T-helper 17 cell (primary cell): ENCODE measurements around the gene ZNF230. TPM values are rescaled to one million over a fixed set of nuclear protein-coding genes. Genes with fewer than 3 reads are reported as not detected.

ENCODE experiments used
- ATAC-seq: fragments of 150-1000 bp; cut with Tn5 transposase; 2 replicates; pipeline ENCODE4 v1.10.0; 2021; ENCODE audit warnings: mild to moderate bottlenecking, moderate library complexity
- DNase-seq, 3 donors: peaks; one replicate each; pipeline versions ENCODE4 v3.0.0 to v3.0.0-alpha.2; 2020 to 2021
- H3K9me3 ChIP-seq: one replicate; pipeline ENCODE4 v1.7.0; 2013; ENCODE audit warnings: low read length, mild to moderate bottlenecking; ENCODE audit not compliant: control insufficient read depth, poor library complexity, severe bottlenecking
- H3K27ac Mint-ChIP-seq: one replicate; pipeline ENCODE4 v1.8.0; 2022; ENCODE audit warnings: mild to moderate bottlenecking, moderate library complexity, mixed read lengths
- H3K27me3 Mint-ChIP-seq: one replicate; pipeline ENCODE4 v1.8.0; 2022; ENCODE audit warnings: mixed read lengths
- H3K36me3 Mint-ChIP-seq: one replicate; pipeline ENCODE4 v1.8.0; 2022; ENCODE audit warnings: low read depth, mixed read lengths
- H3K4me1 Mint-ChIP-seq: one replicate; pipeline ENCODE4 v1.8.0; 2022; ENCODE audit warnings: mild to moderate bottlenecking, mixed read lengths
- H3K4me3 Mint-ChIP-seq: one replicate; pipeline ENCODE4 v1.8.0; 2022; ENCODE audit warnings: mild to moderate bottlenecking, moderate library complexity, mixed read lengths
- total RNA-seq, 4 donors: library from RNA in 2 of 4; stranded (reverse) in 2 of 4; gene quantifications; one replicate each; pipeline ENCODE4 v1.2.3 and lab custom pipeline; 2022 to 2026

ZNF230 gene
- total RNA-seq, 2 donors from 2014 or later = 2.0 to 2.6 TPM

GRCh38 chr19:44005973-44006372 lies 3.2 kb downstream of the ZNF230 start:
- Mint-ChIP-seq H3K27ac (no peak overlapping the region), H3K4me1 (peaks cover 10% of the 10 kb centered on the region), H3K36me3 (peaks cover 18% of the 10 kb centered on the region), H3K4me3 (no peak overlapping the region), H3K27me3 (no peaks in the 10 kb centered on the region)
- ATAC-seq (no peak), DNase-seq (no peak)
- peaks cover 14% of the 10 kb centered on the region for H3K9me3 ChIP-seq

GRCh38 chr19:44007473-44007872 lies 4.7 kb downstream of the ZNF230 start:
- H3K4me1 Mint-ChIP-seq = peaks cover 5% of the 10 kb centered on the region
- peaks cover 16% of the 10 kb centered on the region for H3K9me3 ChIP-seq
- H3K27ac Mint-ChIP-seq = no peak overlapping the region
- peaks cover 18% of the 10 kb centered on the region for H3K36me3 Mint-ChIP-seq
- no peaks in the 10 kb centered on the region for H3K27me3 Mint-ChIP-seq
- no peak overlapping the region for H3K4me3 Mint-ChIP-seq
- DNase-seq (no peak), ATAC-seq (no peak)

DNA sequence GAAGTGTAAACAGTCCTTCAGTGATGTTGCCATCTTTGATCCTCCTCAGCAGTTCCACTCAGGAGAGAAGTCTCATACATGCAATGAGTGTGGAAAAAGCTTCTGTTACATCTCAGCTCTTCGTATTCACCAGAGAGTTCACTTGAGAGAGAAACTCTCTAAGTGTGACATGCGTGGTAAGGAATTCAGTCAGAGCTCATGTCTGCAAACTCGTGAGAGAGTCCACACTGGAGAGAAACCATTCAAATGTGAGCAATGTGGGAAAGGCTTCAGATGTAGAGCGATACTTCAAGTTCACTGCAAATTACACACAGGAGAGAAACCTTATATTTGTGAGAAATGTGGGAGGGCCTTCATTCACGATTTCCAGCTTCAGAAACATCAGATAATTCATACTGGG lies 7.7 kb downstream of the ZNF230 start:
- Mint-ChIP-seq H3K27ac (no peak overlapping the region), H3K4me3 (no peak overlapping the region), H3K36me3 (peaks cover 18% of the 10 kb centered on the region), H3K4me1 (no peaks in the 10 kb centered on the region), H3K27me3 (no peaks in the 10 kb centered on the region)
- H3K9me3 ChIP-seq = peaks cover 16% of the 10 kb centered on the region
- no peak for DNase-seq
- ATAC-seq = no peak

- Mint-ChIP-seq H3K27me3 (no peaks in the 10 kb centered on the region), H3K27ac (no peak overlapping the region), H3K4me3 (no peak overlapping the region), H3K4me1 (no peaks in the 10 kb centered on the region), H3K36me3 (no peaks in the 10 kb centered on the region)
- DNase-seq = no peak
- no peaks in the 10 kb centered on the region for H3K9me3 ChIP-seq
- no peak for ATAC-seq
These were observed 16.7 kb downstream of the ZNF230 start for GRCh38 chr19:44019498-44019897.

DNA sequence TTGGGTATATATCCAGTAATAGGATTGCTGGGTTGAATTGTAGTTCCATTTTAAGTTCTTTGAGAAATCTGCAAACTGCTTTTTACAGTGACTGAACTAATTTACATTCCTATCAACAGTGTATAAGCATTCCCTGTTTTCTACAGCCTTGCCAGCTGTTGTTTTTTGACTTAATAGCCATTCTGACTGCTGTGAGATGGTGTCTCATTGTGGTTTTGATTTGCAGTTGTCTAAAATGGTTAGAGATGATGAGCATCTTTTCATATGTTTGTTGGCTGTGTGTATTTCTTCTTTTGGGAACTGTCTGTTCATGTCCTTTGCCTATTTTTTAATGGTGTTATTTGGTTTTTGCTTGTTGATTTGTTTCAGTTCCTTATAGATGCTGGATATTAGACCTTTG lies 18.5 kb downstream of the ZNF230 start:
- Mint-ChIP-seq H3K27me3 (no peaks in the 10 kb centered on the region), H3K36me3 (no peaks in the 10 kb centered on the region), H3K4me1 (peaks cover 8% of the 10 kb centered on the region), H3K27ac (no peak overlapping the region), H3K4me3 (no peak overlapping the region)
- no peaks in the 10 kb centered on the region for H3K9me3 ChIP-seq
- DNase-seq (no peak), ATAC-seq (no peak)

- DNase-seq (no peak), ATAC-seq (no peak)
- Mint-ChIP-seq H3K36me3 (peaks cover 10% of the 10 kb centered on the region), H3K27ac (peak overlapping the region; percentile 16), H3K4me3 (peak overlapping the region; percentile 95), H3K4me1 (peaks cover 8% of the 10 kb centered on the region), H3K27me3 (no peaks in the 10 kb centered on the region)
- H3K9me3 ChIP-seq = peaks cover 21% of the 10 kb centered on the region
These were observed 22.1 kb downstream of the ZNF230 start for GRCh38 chr19:44024900-44025216.

- Mint-ChIP-seq H3K4me1 (peaks cover 8% of the 10 kb centered on the region), H3K36me3 (peaks cover 10% of the 10 kb centered on the region), H3K27ac (peak within 1 kb of the TSS; percentile 16), H3K27me3 (no peaks in the 10 kb centered on the region), H3K4me3 (peak within 1 kb of the TSS; percentile 95)
- DNase-seq = peak; percentile 39 to 49 (median 41)
- H3K9me3 ChIP-seq = peaks cover 22% of the 10 kb centered on the region
- ATAC-seq = peak; percentile 100
These were observed 22.6 kb downstream of the ZNF230 start, which contains the start of gene ZNF222 for GRCh38 chr19:44025217-44025936. Gene ZNF222 (plus strand): TSS chr19:44025379. CDS start chr19:44025437, 58 bp downstream.

GRCh38 chr19:44026622-44027021 lies 23.9 kb downstream of the ZNF230 start:
- Mint-ChIP-seq H3K27me3 (no peaks in the 10 kb centered on the region), H3K36me3 (peaks cover 10% of the 10 kb centered on the region), H3K4me3 (no peak overlapping the region), H3K4me1 (peaks cover 8% of the 10 kb centered on the region), H3K27ac (no peak overlapping the region)
- ATAC-seq (no peak), DNase-seq (no peak)
- H3K9me3 ChIP-seq = peaks cover 30% of the 10 kb centered on the region

- no peak for ATAC-seq
- peaks cover 45% of the 10 kb centered on the region for H3K9me3 ChIP-seq
These were observed 29.3 kb downstream of the ZNF230 start for GRCh38 chr19:44032001-44032610.

DNA sequence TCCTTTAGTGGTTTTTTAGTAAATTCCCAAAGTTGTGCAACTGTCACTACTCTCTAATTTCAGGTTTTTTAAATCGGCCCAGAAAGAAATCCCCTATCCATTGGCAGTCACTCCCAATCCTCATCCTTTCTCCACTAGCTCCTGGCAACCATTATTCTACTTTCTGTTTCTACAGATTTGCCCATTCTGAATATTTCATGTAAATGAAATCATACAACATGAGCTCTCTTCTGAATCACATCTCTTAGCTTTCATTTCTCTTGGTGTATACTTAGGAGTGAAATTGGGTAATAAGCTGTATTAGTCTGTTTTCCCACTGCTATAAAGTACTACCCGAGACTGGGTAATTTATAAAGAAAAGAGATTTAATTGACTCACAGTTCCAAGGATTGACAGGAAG lies 39.4 kb downstream of the ZNF230 start:
- no peaks in the 10 kb centered on the region for H3K4me1 Mint-ChIP-seq
- ATAC-seq (no peak), DNase-seq (no peak)
- H3K4me3 Mint-ChIP-seq = no peak overlapping the region
- no peak overlapping the region for H3K27ac Mint-ChIP-seq
- H3K36me3 Mint-ChIP-seq = peaks cover 2% of the 10 kb centered on the region
- H3K27me3 Mint-ChIP-seq = no peaks in the 10 kb centered on the region
- no peaks in the 10 kb centered on the region for H3K9me3 ChIP-seq

More at GRCh38 chr19:44032001-44032610, 29.3 kb downstream of the ZNF230 start:
- Mint-ChIP-seq H3K4me1 (no peaks in the 10 kb centered on the region), H3K27me3 (no peaks in the 10 kb centered on the region), H3K4me3 (no peak overlapping the region), H3K36me3 (peaks cover 14% of the 10 kb centered on the region), H3K27ac (no peak overlapping the region)
- no peak for DNase-seq

GRCh38 chr19:44050740-44051649 lies 48.2 kb downstream of the ZNF230 start:
- no peak for DNase-seq
- H3K27me3 Mint-ChIP-seq = peaks cover 5% of the 10 kb centered on the region
- peaks cover 7% of the 10 kb centered on the region for H3K9me3 ChIP-seq
- H3K27ac Mint-ChIP-seq = peak overlapping the region; percentile 57
- no peaks in the 10 kb centered on the region for H3K4me1 Mint-ChIP-seq
- H3K36me3 Mint-ChIP-seq = peaks cover 2% of the 10 kb centered on the region
- peak overlapping the region; percentile 88 for H3K4me3 Mint-ChIP-seq
- ATAC-seq = peak; percentile 55

GRCh38 chr19:44051650-44052402 lies 49.1 kb downstream of the ZNF230 start, which contains the start of gene ZNF223:
Gene ZNF223 (plus strand): TSS chr19:44052036. CDS start chr19:44055177, 3,141 bp downstream.
- peak in 1 of 3 donors; percentile 32 for DNase-seq
- ATAC-seq = peak; percentile 85
- H3K9me3 ChIP-seq = peaks cover 7% of the 10 kb centered on the region
- Mint-ChIP-seq H3K27me3 (peaks cover 5% of the 10 kb centered on the region), H3K36me3 (peaks cover 4% of the 10 kb centered on the region), H3K27ac (peak within 1 kb of the TSS; percentile 57), H3K4me3 (peak within 1 kb of the TSS; percentile 88), H3K4me1 (no peaks in the 10 kb centered on the region)
